Endodermal cell (in vitro differentiated cells): ENCODE data around the gene RNASE1. TPM values are rescaled to one million over a fixed set of nuclear protein-coding genes. Genes with fewer than 3 reads are reported as not detected.

Experiments
- DNase-seq: peaks from one replicate; pipeline ENCODE4 v3.0.0-alpha.2; 2017
- H3K27ac ChIP-seq: 2 replicates; pipeline ENCODE4 v1.5.1; 2013; ENCODE audit warnings: mild to moderate bottlenecking, low read depth, low read length, moderate library complexity
- H3K27me3 ChIP-seq: 2 replicates; pipeline ENCODE4 v1.6.1; 2013; ENCODE audit warnings: mild to moderate bottlenecking, low read length, moderate library complexity; ENCODE audit not compliant: insufficient read depth, control insufficient read depth, poor library complexity, severe bottlenecking
- H3K36me3 ChIP-seq: 2 replicates; pipeline ENCODE4 v1.7.0; 2013; ENCODE audit warnings: mild to moderate bottlenecking, low read length, moderate library complexity; ENCODE audit not compliant: control insufficient read depth, insufficient read depth
- H3K4me1 ChIP-seq: one replicate; pipeline ENCODE4 v1.7.0; 2013; ENCODE audit warnings: low read length; ENCODE audit not compliant: control insufficient read depth, insufficient read depth
- H3K4me3 ChIP-seq: 2 replicates; pipeline ENCODE4 v1.5.1; 2013; ENCODE audit warnings: mild to moderate bottlenecking, low read length, moderate library complexity
- H3K9ac ChIP-seq: 2 replicates; pipeline ENCODE4 v1.6.1; 2013; ENCODE audit warnings: mild to moderate bottlenecking, low read length, moderate library complexity; ENCODE audit not compliant: poor library complexity, severe bottlenecking; ENCODE audit errors: extremely low read depth
- H3K9me3 ChIP-seq: 2 replicates; pipeline ENCODE4 v1.6.1; 2013; ENCODE audit warnings: mild to moderate bottlenecking, low read length, moderate library complexity; ENCODE audit not compliant: control insufficient read depth
- H3K27ac Mint-ChIP-seq: 2 replicates; pipeline ENCODE4 v1.8.0; 2020; ENCODE audit warnings: mixed read lengths
- H3K27me3 Mint-ChIP-seq: 2 replicates; pipeline ENCODE4 v1.8.0; 2021; ENCODE audit warnings: mild to moderate bottlenecking, mixed read lengths; ENCODE audit not compliant: insufficient read depth
- H3K36me3 Mint-ChIP-seq: 2 replicates; pipeline ENCODE4 v1.8.0; 2020; ENCODE audit warnings: low read depth, mixed read lengths
- H3K4me1 Mint-ChIP-seq: 2 replicates; pipeline ENCODE4 v1.8.0; 2020; ENCODE audit warnings: mixed read lengths
- H3K4me3 Mint-ChIP-seq: 2 replicates; pipeline ENCODE4 v1.8.0; 2020; ENCODE audit warnings: mild to moderate bottlenecking, moderate library complexity, mixed read lengths
- H3K9me3 Mint-ChIP-seq: 2 replicates; pipeline ENCODE4 v1.8.0; 2020; ENCODE audit warnings: mild to moderate bottlenecking, mixed read lengths
- CTCF ChIP-seq: fragments of 200-600 bp; sonication (generic); conservative IDR thresholded peaks from 2 replicates; pipeline ENCODE4 v1.5.0; 2021; ENCODE audit warnings: antibody characterized with exemption, mild to moderate bottlenecking
- WGBS, 2 experiments: methylation state at CpG; one replicate each; pipeline versions ENCODE4 v1.1.5 to v1.1.7; 2013; ENCODE audit warnings: missing lambda C conversion rate in 2 of 2, mixed read lengths in 1 of 2; ENCODE audit not compliant: insufficient coverage in 1 of 2, insufficient read length in 1 of 2; 5-methylcytosine and 5-hydroxymethylcytosine counted together
- total RNA-seq, 2 donors: library from RNA; stranded (reverse); fragmentation: NEBNext Ultra II Directional in 1 of 2; extraction: Animal tissue kit (Norgen Biotek cat#: 25700) in 1 of 2; gene quantifications; 2 replicates in 1 of 2; 3 replicates in 1 of 2; pipeline ENCODE4 v1.2.1, GENCODE V29; 2021

The RNASE1 gene
- total RNA-seq, 2 donors from 2014 or later = 9.9 to 10.7 TPM

- Histone ChIP-seq H3K9ac (no peak overlapping the region), H3K9me3 (no peaks in the 10 kb centered on the region), H3K27me3 (no peaks in the 10 kb centered on the region), H3K4me3 (no peak overlapping the region), H3K4me1 (peaks cover 11% of the 10 kb centered on the region), H3K27ac (no peak overlapping the region), H3K36me3 (no peaks in the 10 kb centered on the region)
- Mint-ChIP-seq H3K36me3 (no peaks in the 10 kb centered on the region), H3K27ac (no peak overlapping the region), H3K4me1 (peaks cover 51% of the 10 kb centered on the region), H3K4me3 (no peak overlapping the region), H3K27me3 (no peaks in the 10 kb centered on the region), H3K9me3 (no peaks in the 10 kb centered on the region)
- TF ChIP-seq CTCF = no peak
- WGBS, 2 experiments = 89 to 97% methylated on average over 5 to 7 of the region's 7 CpGs
- no peak for DNase-seq
Measured at GRCh38 chr14:20798318-20798717, 4.3 kb downstream of the RNASE1 start.

GRCh38 chr14:20797164-20797563 is 5.5 kb downstream of the RNASE1 start:
- no peak for TF ChIP-seq CTCF
- Mint-ChIP-seq H3K9me3 (no peaks in the 10 kb centered on the region), H3K27ac (no peak overlapping the region), H3K36me3 (no peaks in the 10 kb centered on the region), H3K4me3 (no peak overlapping the region), H3K4me1 (peaks cover 50% of the 10 kb centered on the region), H3K27me3 (no peaks in the 10 kb centered on the region)
- H3K4me3 ChIP-seq = no peak overlapping the region
- H3K36me3 ChIP-seq = no peaks in the 10 kb centered on the region
- no peak overlapping the region for H3K9ac ChIP-seq
- 73 to 97% methylated on average over 1 of the region's 1 CpG for WGBS, 2 experiments
- DNase-seq = no peak
- no peaks in the 10 kb centered on the region for H3K9me3 ChIP-seq
- no peaks in the 10 kb centered on the region for H3K27me3 ChIP-seq
- peaks cover 16% of the 10 kb centered on the region for H3K4me1 ChIP-seq
- H3K27ac ChIP-seq = no peak overlapping the region

- no peaks in the 10 kb centered on the region for H3K36me3 Mint-ChIP-seq
- WGBS, 2 experiments = 61 to 66% methylated on average over 2 to 7 of the region's 7 CpGs
- TF ChIP-seq CTCF = no peak
Measured at GRCh38 chr14:20794644-20795369, 7.8 kb downstream of the RNASE1 start.

More at GRCh38 chr14:20794644-20795369, 7.8 kb downstream of the RNASE1 start:
- Histone ChIP-seq H3K4me3 (no peak overlapping the region), H3K27me3 (no peaks in the 10 kb centered on the region), H3K4me1 (peaks cover 20% of the 10 kb centered on the region), H3K9me3 (no peaks in the 10 kb centered on the region), H3K9ac (no peak overlapping the region), H3K36me3 (no peaks in the 10 kb centered on the region), H3K27ac (no peak overlapping the region)
- H3K27ac Mint-ChIP-seq = no peak overlapping the region
- H3K4me1 Mint-ChIP-seq = peaks cover 52% of the 10 kb centered on the region
- no peak for DNase-seq
- H3K27me3 Mint-ChIP-seq = no peaks in the 10 kb centered on the region
- no peaks in the 10 kb centered on the region for H3K9me3 Mint-ChIP-seq
- no peak overlapping the region for H3K4me3 Mint-ChIP-seq
